HepG2 (cell line): ENCODE measurements around the gene CDH22. TPM values are rescaled to one million over a fixed set of nuclear protein-coding genes. Genes with fewer than 3 reads are reported as not detected.

Experiments used
- ATAC-seq: fragments of 200-7000 bp; cut with Tn5 transposase; 3 replicates; pipeline ENCODE4 v1.9.1; 2020; ENCODE audit warnings: mild to moderate bottlenecking, moderate library complexity
- BruUV-seq: library from RNA; stranded (reverse); fragments of 400-500 nt; replicated peaks from 2 replicates; lab custom pipeline; 2021; lab: Mats Ljungman, UMichigan
- CTCF ChIA-PET: fragments of 300-600 bp; formaldehyde crosslinking; extraction: SDS; loops from one replicate; lab custom pipeline; 2021; ENCODE audit warnings: low total read pairs, inconsistent platforms, low intra/inter-chr PET ratio; lab: Yijun Ruan, JAX
- POLR2A ChIA-PET: fragments of 350-600 bp; sonication (Branson Sonifier 250); formaldehyde crosslinking; loops from one replicate; lab custom pipeline; 2020; ENCODE audit warnings: antibody characterized with exemption, inconsistent platforms; lab: Yijun Ruan, JAX
- DNase-seq: peaks from one replicate; pipeline ENCODE4 v3.0.0-alpha.2; 2015; ENCODE audit warnings: low spot score
- FAIRE-seq: peaks from 3 replicates; lab custom pipeline; 2011; peaks lifted over from hg19 to GRCh38; lab: Jason Lieb, UNC
- H2AFZ ChIP-seq: one replicate; pipeline ENCODE4 v1.6.1; 2011; ENCODE audit warnings: low read length, inconsistent platforms
- H3K27ac ChIP-seq: fragments of 300-600 bp; 3 replicates; pipeline ENCODE4 v1.8.0; 2011; ENCODE audit warnings: mixed run types, mild to moderate bottlenecking, mixed read lengths, low read length, inconsistent platforms; ENCODE audit not compliant: insufficient read depth; ENCODE audit errors: extremely low read length
- H3K27me3 ChIP-seq, 2 experiments: fragments of 200-600 bp in 1 of 2; 2 replicates in 1 of 2; 3 replicates in 1 of 2; pipeline versions ENCODE4 v1.6.0 to v1.8.0; 2011; ENCODE audit warnings: low read length in 2 of 2, mild to moderate bottlenecking in 2 of 2, moderate library complexity in 2 of 2, inconsistent platforms in 1 of 2; ENCODE audit not compliant: insufficient read depth in 2 of 2, control insufficient read depth in 1 of 2
- H3K36me3 ChIP-seq, 2 experiments: fragments of 200-600 bp in 1 of 2; replicated peaks in 1 of 2; 2 replicates in 1 of 2; 3 replicates in 1 of 2; pipeline versions ENCODE4 v1.5.1 to v1.8.0; 2011; ENCODE audit warnings: low read length in 2 of 2, inconsistent platforms in 1 of 2; ENCODE audit not compliant: insufficient read depth in 2 of 2, control insufficient read depth in 1 of 2
- H3K4me1 ChIP-seq: 2 replicates; pipeline ENCODE4 v1.5.1; 2012; ENCODE audit warnings: low read length, inconsistent platforms; ENCODE audit not compliant: insufficient read depth
- H3K4me2 ChIP-seq: 2 replicates; pipeline ENCODE4 v1.6.0; 2011; ENCODE audit warnings: low read depth, low read length, inconsistent platforms
- H3K4me3 ChIP-seq, 3 experiments: fragments of 200-600 bp in 1 of 3; sonication (generic), shearing (Covaris generic) in 1 of 3; replicated peaks in 1 of 3; 2 replicates each; pipeline ENCODE4 v1.5.1; 2011 to 2016; ENCODE audit warnings: low read length in 3 of 3, inconsistent platforms in 2 of 3, low read depth in 2 of 3, mild to moderate bottlenecking in 2 of 3, control low read depth in 1 of 3, mixed read lengths in 1 of 3; ENCODE audit not compliant: insufficient read depth in 1 of 3
- H3K79me2 ChIP-seq: one replicate; pipeline ENCODE4 v1.6.1; 2011; ENCODE audit warnings: low read length, inconsistent platforms; ENCODE audit not compliant: insufficient read depth
- H3K9ac ChIP-seq: 2 replicates; pipeline ENCODE4 v1.6.0; 2011; ENCODE audit warnings: mild to moderate bottlenecking, low read depth, low read length, inconsistent platforms; ENCODE audit not compliant: insufficient read depth
- H3K9me3 ChIP-seq: 2 replicates; pipeline ENCODE4 v1.5.1; 2012; ENCODE audit warnings: mild to moderate bottlenecking, low read length
- H4K20me1 ChIP-seq: 2 replicates; pipeline ENCODE4 v1.6.0; 2011; ENCODE audit warnings: inconsistent platforms, mild to moderate bottlenecking, low read length, moderate library complexity; ENCODE audit not compliant: insufficient read depth
- CEBPB ChIP-seq: IDR thresholded peaks from 2 replicates; pipeline ENCODE4 v1.6.1; 2011; ENCODE audit warnings: low read depth, low read length, improper control_type of control experiment, borderline replicate concordance
- HMGXB4 ChIP-seq, 2 experiments: sonication (generic) in 1 of 2; formaldehyde crosslinking in 1 of 2; IDR thresholded peaks; 2 replicates each; pipeline versions ENCODE4 v1.4.0 to v1.6.1; 2018 to 2020; ENCODE audit warnings: missing genetic modification reagents in 2 of 2, borderline replicate concordance in 1 of 2, low read depth in 1 of 2, mild to moderate bottlenecking in 1 of 2, missing biosample characterization in 1 of 2
- MIXL1 ChIP-seq: IDR thresholded peaks from 2 replicates; pipeline ENCODE4 v1.6.1; 2016
- ZBTB43 ChIP-seq: sonication (generic); formaldehyde crosslinking; conservative IDR thresholded peaks from 2 replicates; pipeline ENCODE4 v1.4.0; 2020; ENCODE audit warnings: missing genetic modification reagents
- ZNF674 ChIP-seq: sonication (generic); formaldehyde crosslinking; IDR thresholded peaks from 2 replicates; pipeline ENCODE4 v1.5.0; 2020; ENCODE audit warnings: low read depth, mild to moderate bottlenecking, missing genetic modification reagents
- WGBS: methylation state at CpG from one replicate; pipeline ENCODE4 v1.1.6; 2017; ENCODE audit warnings: low lambda C conversion rate; 5-methylcytosine and 5-hydroxymethylcytosine counted together
- in situ Hi-C: cut with HindIII; loops from 2 replicates; pipeline ENCODE4 v1.10.0; 2017; ENCODE audit warnings: low pct_unique_long_range_greater_than_20kb; ENCODE audit not compliant: extremely low pct_ligation_motif_present
- intact Hi-C: fragments of 100-400 bp; cut with micrococcal nuclease; formaldehyde crosslinking; loops from one replicate; pipeline ENCODE4 v1.10.0; 2022; ENCODE audit not compliant: unreplicated experiment
- polyA plus RNA-seq, 8 experiments: library from polyadenylated mRNA; depleted of rRNA in 3 of 8; stranded (reverse) in 7 of 8; unstranded in 1 of 8; fragments of >200 nt; fragmentation: Illumina TruSeq in 4 of 8; extraction: Trizol in 4 of 8; gene quantifications; 2 replicates each; pipeline versions ENCODE4 v1.2.1 to v1.2.3, GENCODE V29; 2011 to 2016; ENCODE audit warnings: low read depth in 4 of 8, missing spikeins in 1 of 8, mixed read lengths in 1 of 8; ENCODE audit not compliant: insufficient read depth in 1 of 8
- total RNA-seq, 5 experiments: library from RNA; depleted of rRNA; stranded (reverse); fragments of >200 nt; fragmentation: Illumina TruSeq; extraction: Trizol; gene quantifications; 2 replicates each; pipeline ENCODE4 v1.2.3, GENCODE V29; 2016; ENCODE audit warnings: low read depth in 1 of 5

CDH22 gene
- total and polyA plus RNA-seq, 2 of the 13 experiments (the other 11 are each of a cell fraction or from before 2014, with no cell fraction given), result not detected

- no peak for TF ChIP-seq HMGXB4 (CRISPR knock-in tag; IDR thresholded peaks at IDR 0.05; ENCODE audit: borderline replicate concordance in 1 of 2, low read depth in 1 of 2)
- no peak for TF ChIP-seq MIXL1 (CRISPR knock-in tag)
Observed at GRCh38 chr20:46161921-46162320, 146.4 kb downstream of the CDH22 start (continued).

GRCh38 chr20:46160661-46161060 lies 147.6 kb downstream of the CDH22 start:
- Histone ChIP-seq H3K4me3 (no peak overlapping the region), H4K20me1 (no peaks in the 10 kb centered on the region; the same call in 1 of the 2 replicates), H3K27me3 (peaks cover 6 to 57% of the 10 kb centered on the region in 2 experiments; a peak in 4 of 5 replicates), H3K9ac (no peak overlapping the region), H3K36me3 (no peaks in the 10 kb centered on the region), H3K79me2 (no peaks in the 10 kb centered on the region), H3K4me1 (peaks cover 8% of the 10 kb centered on the region; the same call in 1 of the 2 replicates), H3K27ac (no peak overlapping the region), H3K9me3 (no peaks in the 10 kb centered on the region), H2AFZ (no peak overlapping the region), H3K4me2 (no peak overlapping the region)
- WGBS, result 2% methylated on average over 5 of the region's 5 CpGs
- intact Hi-C loops, result no loop called here
- TF ChIP-seq ZBTB43 (CRISPR knock-in tag) (no peak), ZNF674 (CRISPR knock-in tag) (no peak), CEBPB (no peak)
- ChIA-PET CTCF (no interaction called here), POLR2A (no interaction called here)
- DNase-seq (no peak), FAIRE-seq (no peak), ATAC-seq (no peak)
- BruUV-seq, result no TSS peak
- in situ Hi-C loops, result no loop called here
